ENCODE data around the gene VAMP1.
"Not testable (repeated sequence)": the region's sequence is repeated elsewhere in the genome, so short reads cannot be mapped to it uniquely, and the experiment has no call there.

GRCh38 chr12:6467571-6468282 is 2.8 kb downstream of the VAMP1 start:
- not testable (repeated sequence) for TF ChIP-seq CTCF (IDR thresholded peaks at IDR 0.05; ENCODE audit: extremely low read depth in 1 of 2, insufficient read depth in 1 of 2, low read depth in 1 of 2, low read length in 2 of 2); MAX (IDR thresholded peaks at IDR 0.05; ENCODE audit: insufficient read depth, insufficient read length); POLR2A (IDR thresholded peaks at IDR 0.05; ENCODE audit: low read depth, low read length); FOS (IDR thresholded peaks at IDR 0.05; ENCODE audit: borderline replicate concordance, insufficient read depth, low read length); POLR2AphosphoS5 (IDR thresholded peaks at IDR 0.05; ENCODE audit: insufficient read depth, low read depth, low read length)

All from endothelial cell of umbilical vein (primary cell).